Activated CD4-positive, alpha-beta T cell treated with anti-CD3 and anti-CD28 coated beads, Interleukin-2, amount 10 ng/mL, durations not matched to agents 24 days and 14 days (primary cell): ENCODE measurements around the gene TBC1D2. TPM values are rescaled to one million over a fixed set of nuclear protein-coding genes. Genes with fewer than 3 reads are reported as not detected.

Source experiments
- DNase-seq: peaks from one replicate; pipeline ENCODE4 v3.0.0; 2022
- H3K27ac Mint-ChIP-seq: one replicate; pipeline ENCODE4 v1.8.0; 2022; ENCODE audit warnings: mild to moderate bottlenecking, mixed read lengths
- H3K27me3 Mint-ChIP-seq: one replicate; pipeline ENCODE4 v1.8.0; 2022; ENCODE audit warnings: mixed read lengths
- H3K36me3 Mint-ChIP-seq: one replicate; pipeline ENCODE4 v1.8.0; 2022; ENCODE audit warnings: low read depth, mild to moderate bottlenecking, mixed read lengths
- H3K4me1 Mint-ChIP-seq: one replicate; pipeline ENCODE4 v1.8.0; 2021; ENCODE audit warnings: mixed read lengths
- H3K4me3 Mint-ChIP-seq: one replicate; pipeline ENCODE4 v1.8.0; 2022; ENCODE audit warnings: mild to moderate bottlenecking, moderate library complexity, mixed read lengths
- H3K9me3 Mint-ChIP-seq: one replicate; pipeline ENCODE4 v1.8.0; 2021; ENCODE audit warnings: mixed read lengths
- intact Hi-C: fragments of 100-400 bp; cut with micrococcal nuclease; formaldehyde crosslinking; loops from one replicate; pipeline ENCODE4 v1.15.1; 2023
- total RNA-seq: library from RNA; stranded (reverse); gene quantifications from 2 replicates; pipeline ENCODE4 v1.2.3, GENCODE V29; 2022

TBC1D2 gene
- total RNA-seq, 1 donor from 2014 or later: 1.6 TPM

GRCh38 chr9:98214811-98215210 lies 40.6 kb downstream of the TBC1D2 start:
- Mint-ChIP-seq H3K27ac (no peak overlapping the region), H3K27me3 (no peaks in the 10 kb centered on the region), H3K4me3 (no peak overlapping the region), H3K9me3 (no peaks in the 10 kb centered on the region), H3K36me3 (no peaks in the 10 kb centered on the region), H3K4me1 (no peaks in the 10 kb centered on the region)
- DNase-seq: no peak
- intact Hi-C loops: no loop called here

DNA sequence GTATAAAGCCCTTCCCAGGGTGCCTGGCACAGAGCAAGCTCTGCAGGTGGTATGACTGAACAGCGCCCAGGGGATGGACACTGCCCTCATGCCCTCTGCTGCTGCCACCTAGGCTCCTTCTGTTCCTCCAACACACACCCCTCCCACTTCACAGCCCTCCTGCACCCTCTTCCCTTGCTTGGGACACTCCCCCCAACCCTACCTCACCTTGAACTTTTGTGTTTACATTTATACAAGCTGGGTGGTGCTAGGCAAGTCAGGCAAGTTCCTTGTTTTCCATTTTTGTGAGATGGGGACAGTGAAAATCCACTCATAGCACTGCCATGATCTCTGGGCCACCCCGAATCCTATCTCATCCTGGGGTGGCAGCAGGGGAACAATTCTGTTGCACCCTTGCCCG lies 44.2 kb downstream of the TBC1D2 start:
- DNase-seq: no peak
- H3K27ac Mint-ChIP-seq: no peak overlapping the region
- intact Hi-C loops: no loop called here
- H3K27me3 Mint-ChIP-seq: no peaks in the 10 kb centered on the region
- H3K9me3 Mint-ChIP-seq: no peaks in the 10 kb centered on the region
- no peaks in the 10 kb centered on the region for H3K36me3 Mint-ChIP-seq
- H3K4me3 Mint-ChIP-seq: no peak overlapping the region
- no peaks in the 10 kb centered on the region for H3K4me1 Mint-ChIP-seq

GRCh38 chr9:98210435-98210834 lies 45.0 kb downstream of the TBC1D2 start:
- Mint-ChIP-seq H3K4me1 (peaks cover 2% of the 10 kb centered on the region), H3K36me3 (no peaks in the 10 kb centered on the region), H3K9me3 (no peaks in the 10 kb centered on the region), H3K27ac (no peak overlapping the region), H3K4me3 (no peak overlapping the region), H3K27me3 (no peaks in the 10 kb centered on the region)
- no peak for DNase-seq
- intact Hi-C loops: no loop called here

GRCh38 chr9:98209530-98209929 lies 45.9 kb downstream of the TBC1D2 start:
- Mint-ChIP-seq H3K27me3 (no peaks in the 10 kb centered on the region), H3K9me3 (no peaks in the 10 kb centered on the region), H3K27ac (no peak overlapping the region), H3K36me3 (no peaks in the 10 kb centered on the region), H3K4me1 (peaks cover 2% of the 10 kb centered on the region), H3K4me3 (no peak overlapping the region)
- intact Hi-C loops: no loop called here
- no peak for DNase-seq

DNA sequence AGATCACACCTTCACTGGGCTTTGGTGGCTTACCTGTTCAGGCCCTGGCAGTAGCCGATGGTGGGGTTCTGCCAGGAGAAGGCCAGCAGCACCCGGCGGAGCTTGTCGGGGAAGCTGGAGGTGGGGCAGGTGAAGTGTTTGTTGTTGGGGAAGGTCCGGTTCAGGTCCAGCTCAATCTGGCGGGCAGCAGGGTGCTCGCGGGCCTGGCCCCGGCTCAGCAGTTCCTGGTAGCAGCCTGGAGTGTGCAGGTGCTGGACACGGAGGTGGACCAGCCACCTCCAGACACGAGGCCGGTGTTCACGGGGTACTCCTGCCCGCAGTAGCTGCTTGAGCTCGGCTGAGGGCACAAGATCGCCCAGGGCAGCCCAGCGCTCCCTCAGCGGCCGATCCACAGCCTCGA lies 46.8 kb downstream of the TBC1D2 start:
- peaks cover 2% of the 10 kb centered on the region for H3K4me1 Mint-ChIP-seq
- no peaks in the 10 kb centered on the region for H3K36me3 Mint-ChIP-seq
- no peak overlapping the region for H3K27ac Mint-ChIP-seq
- no peak overlapping the region for H3K4me3 Mint-ChIP-seq
- intact Hi-C loops: no loop called here
- no peak for DNase-seq
- no peaks in the 10 kb centered on the region for H3K27me3 Mint-ChIP-seq
- H3K9me3 Mint-ChIP-seq: no peaks in the 10 kb centered on the region

DNA sequence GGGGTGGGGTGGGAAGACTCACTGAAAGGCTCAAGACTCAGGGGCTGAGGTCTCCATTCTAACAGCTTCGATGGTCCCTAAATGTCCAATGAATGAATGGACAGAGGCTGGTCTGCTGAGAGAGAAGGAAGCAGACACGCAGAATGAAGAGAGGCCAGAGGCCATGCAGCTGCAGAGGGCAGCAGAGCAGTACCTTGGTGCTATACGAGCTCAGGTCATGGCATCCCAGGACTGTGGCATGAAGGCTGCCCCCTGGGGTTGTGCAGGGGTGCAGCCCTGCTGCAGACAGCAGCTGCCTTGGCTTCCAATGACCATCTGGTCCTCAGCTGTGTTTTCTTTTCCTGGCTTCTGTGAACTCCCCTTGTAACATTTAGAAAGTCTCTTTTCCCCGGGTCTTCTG lies 47.8 kb downstream of the TBC1D2 start:
- Mint-ChIP-seq H3K36me3 (no peaks in the 10 kb centered on the region), H3K27me3 (no peaks in the 10 kb centered on the region), H3K27ac (no peak overlapping the region), H3K9me3 (no peaks in the 10 kb centered on the region), H3K4me1 (peaks cover 2% of the 10 kb centered on the region), H3K4me3 (no peak overlapping the region)
- intact Hi-C loops: no loop called here
- no peak for DNase-seq

- intact Hi-C loops: no loop called here
- Mint-ChIP-seq H3K4me1 (peaks cover 4% of the 10 kb centered on the region), H3K9me3 (no peaks in the 10 kb centered on the region), H3K36me3 (no peaks in the 10 kb centered on the region), H3K4me3 (no peak overlapping the region), H3K27ac (no peak overlapping the region), H3K27me3 (no peaks in the 10 kb centered on the region)
- no peak for DNase-seq
Observed at GRCh38 chr9:98206754-98207153, 48.7 kb downstream of the TBC1D2 start.

- H3K27me3 Mint-ChIP-seq: no peaks in the 10 kb centered on the region
- H3K4me1 Mint-ChIP-seq: peaks cover 5% of the 10 kb centered on the region
- H3K9me3 Mint-ChIP-seq: no peaks in the 10 kb centered on the region
- intact Hi-C loops: loop anchor here (1.0 kb wide), 2 partner anchors 59 to 129 kb away; no protein-coding TSS in a partner anchor
- H3K27ac Mint-ChIP-seq: no peak overlapping the region
- DNase-seq: no peak
- no peaks in the 10 kb centered on the region for H3K36me3 Mint-ChIP-seq
- no peak overlapping the region for H3K4me3 Mint-ChIP-seq
Observed at GRCh38 chr9:98204692-98205091, 50.8 kb downstream of the TBC1D2 start.

DNA sequence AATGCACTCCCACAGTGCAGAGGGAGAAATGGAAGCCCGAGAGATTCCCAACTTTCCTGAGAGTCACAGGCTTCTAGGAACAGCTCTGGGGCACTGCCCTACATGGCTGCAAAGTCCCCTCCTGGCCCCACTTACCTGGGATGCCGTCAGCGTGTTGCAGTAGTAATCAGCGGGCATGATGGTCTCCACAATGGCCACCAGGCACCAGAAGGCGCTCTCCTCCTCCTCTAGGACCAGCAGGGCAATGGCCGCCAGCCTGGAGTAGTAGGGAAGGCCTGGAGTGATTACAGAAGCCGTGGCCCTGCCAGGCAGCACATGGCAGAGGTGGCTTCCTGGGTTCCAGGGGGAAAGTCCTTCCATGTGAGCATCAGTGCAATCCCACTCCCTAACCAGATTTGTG lies 52.3 kb downstream of the TBC1D2 start:
- no peaks in the 10 kb centered on the region for H3K9me3 Mint-ChIP-seq
- peaks cover 5% of the 10 kb centered on the region for H3K4me1 Mint-ChIP-seq
- H3K27ac Mint-ChIP-seq: no peak overlapping the region
- DNase-seq: no peak
- no peaks in the 10 kb centered on the region for H3K36me3 Mint-ChIP-seq
- no peak overlapping the region for H3K4me3 Mint-ChIP-seq
- H3K27me3 Mint-ChIP-seq: no peaks in the 10 kb centered on the region
- intact Hi-C loops: no loop called here

DNA sequence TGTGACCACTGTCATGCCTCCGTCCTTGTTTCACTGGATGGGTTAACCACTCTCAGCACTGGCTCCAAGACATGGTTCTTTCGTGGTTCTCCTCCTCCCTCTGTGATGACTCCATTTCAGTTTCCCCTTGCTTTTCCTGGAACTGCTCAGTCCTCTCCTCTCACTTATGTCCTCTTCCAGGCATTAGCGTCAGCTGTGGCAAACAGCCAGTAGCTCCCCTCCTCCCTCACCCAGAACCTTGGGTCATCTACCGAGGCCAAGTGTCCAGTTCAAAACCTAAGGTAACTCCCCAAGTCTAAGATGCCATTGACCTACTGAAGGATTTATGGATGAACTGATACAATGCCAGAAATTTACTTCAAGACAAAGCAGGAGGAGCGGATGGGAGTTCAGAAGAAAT lies 53.2 kb downstream of the TBC1D2 start:
- Mint-ChIP-seq H3K4me1 (peaks cover 5% of the 10 kb centered on the region), H3K9me3 (no peaks in the 10 kb centered on the region), H3K27me3 (no peaks in the 10 kb centered on the region), H3K4me3 (no peak overlapping the region), H3K27ac (no peak overlapping the region), H3K36me3 (no peaks in the 10 kb centered on the region)
- no peak for DNase-seq
- intact Hi-C loops: no loop called here

- H3K27ac Mint-ChIP-seq: no peak overlapping the region
- H3K4me1 Mint-ChIP-seq: peaks cover 5% of the 10 kb centered on the region
- H3K4me3 Mint-ChIP-seq: no peak overlapping the region
- no peaks in the 10 kb centered on the region for H3K27me3 Mint-ChIP-seq
- H3K9me3 Mint-ChIP-seq: no peaks in the 10 kb centered on the region
- DNase-seq: no peak
- intact Hi-C loops: no loop called here
- H3K36me3 Mint-ChIP-seq: no peaks in the 10 kb centered on the region
Observed at GRCh38 chr9:98201749-98202148, 53.7 kb downstream of the TBC1D2 start.

- Mint-ChIP-seq H3K4me1 (peaks cover 5% of the 10 kb centered on the region), H3K9me3 (no peaks in the 10 kb centered on the region), H3K4me3 (no peak overlapping the region), H3K27ac (no peak overlapping the region), H3K27me3 (no peaks in the 10 kb centered on the region), H3K36me3 (no peaks in the 10 kb centered on the region)
- intact Hi-C loops: no loop called here
- DNase-seq: no peak
Observed at GRCh38 chr9:98201102-98201501, 54.3 kb downstream of the TBC1D2 start.

GRCh38 chr9:98199388-98200033 lies 55.9 kb downstream of the TBC1D2 start:
- intact Hi-C loops: no loop called here

DNA sequence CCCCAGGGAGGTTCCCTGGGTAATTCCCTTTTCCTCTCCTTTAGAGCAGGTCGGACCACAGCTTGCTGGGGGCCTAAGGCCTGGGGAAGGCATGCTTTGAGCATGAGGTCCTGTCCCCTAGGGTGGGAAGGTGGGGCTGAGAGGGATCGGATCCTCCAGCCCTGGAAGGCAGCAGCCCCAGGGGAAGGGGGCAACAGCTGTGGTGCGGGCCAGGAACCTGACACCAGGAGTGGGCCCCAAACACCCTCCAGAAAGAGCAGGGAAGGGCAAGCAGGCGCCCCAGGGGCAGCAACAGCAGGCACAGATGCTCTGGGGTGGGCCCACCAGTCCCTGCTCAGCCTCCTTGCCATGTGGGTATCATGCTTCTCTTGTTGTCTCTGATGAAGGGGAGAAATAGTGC lies 59.8 kb downstream of the TBC1D2 start:
- peaks cover 5% of the 10 kb centered on the region for H3K27me3 Mint-ChIP-seq
- DNase-seq: no peak
- H3K27ac Mint-ChIP-seq: no peak overlapping the region
- H3K4me1 Mint-ChIP-seq: peaks cover 7% of the 10 kb centered on the region
- H3K4me3 Mint-ChIP-seq: no peak overlapping the region
- H3K9me3 Mint-ChIP-seq: no peaks in the 10 kb centered on the region
- intact Hi-C loops: no loop called here
- no peaks in the 10 kb centered on the region for H3K36me3 Mint-ChIP-seq

More at GRCh38 chr9:98199388-98200033, 55.9 kb downstream of the TBC1D2 start:
- Mint-ChIP-seq H3K9me3 (no peaks in the 10 kb centered on the region), H3K4me1 (peaks cover 3% of the 10 kb centered on the region), H3K36me3 (no peaks in the 10 kb centered on the region), H3K27ac (no peak overlapping the region), H3K4me3 (no peak overlapping the region), H3K27me3 (peaks cover 3% of the 10 kb centered on the region)
- no peak for DNase-seq

DNA sequence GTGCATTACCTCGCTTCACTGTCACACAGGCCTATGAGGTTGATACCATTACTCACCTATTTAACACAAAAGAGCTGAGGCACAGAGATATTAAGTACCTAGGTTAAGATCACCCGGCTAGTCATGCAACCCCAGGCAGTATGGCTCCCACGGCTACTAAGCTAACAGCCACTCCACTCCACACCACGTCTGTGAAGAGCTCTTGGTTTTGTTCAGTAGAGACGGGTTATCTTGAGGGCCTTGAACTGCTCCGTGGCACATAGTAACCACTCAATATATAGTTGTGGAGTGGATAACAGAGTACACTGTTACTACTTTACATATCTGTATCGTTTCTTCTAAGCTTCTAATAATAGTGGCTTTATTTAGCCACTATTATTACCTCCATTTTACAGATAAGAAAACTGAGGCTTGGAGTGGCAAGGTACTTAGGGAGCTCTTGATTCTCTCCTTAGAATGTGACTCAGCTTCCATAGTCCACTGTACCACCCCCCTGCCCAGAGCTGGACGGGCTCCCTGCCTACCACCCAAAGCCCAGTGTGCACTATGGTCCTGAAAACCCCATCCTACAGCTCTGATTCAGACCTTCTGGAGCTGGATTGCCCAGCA lies 62.0 kb downstream of the TBC1D2 start:
- DNase-seq: no peak
- peaks cover 10% of the 10 kb centered on the region for H3K4me1 Mint-ChIP-seq

More for the DNA sequence above, 62.0 kb downstream of the TBC1D2 start:
- no peaks in the 10 kb centered on the region for H3K36me3 Mint-ChIP-seq
- no peaks in the 10 kb centered on the region for H3K9me3 Mint-ChIP-seq
- peak overlapping the region; percentile 83 for H3K4me3 Mint-ChIP-seq
- H3K27me3 Mint-ChIP-seq: peaks cover 7% of the 10 kb centered on the region
- intact Hi-C loops: loop anchor here (1.0 to 5.0 kb wide), 4 partner anchors 61 to 136 kb away; partner anchors contain the start of genes NANS, TBC1D2 and TRIM14
- H3K27ac Mint-ChIP-seq: peak overlapping the region; percentile 65
